Lower lobe of right lung (tissue), 2 donors: ENCODE measurements around the gene DPAGT1. TPM values are rescaled to one million over a fixed set of nuclear protein-coding genes. Genes with fewer than 3 reads are reported as not detected.

Experiments
- ATAC-seq, 2 donors: fragments of 200-7000 bp; cut with Tn5 transposase; one replicate each; pipeline ENCODE4 v1.9.1; 2020 to 2022; ENCODE audit warnings: mild to moderate bottlenecking in 2 of 2, moderate library complexity in 2 of 2
- DNase-seq: peaks from one replicate; pipeline ENCODE4 v3.0.0-alpha.2; 2020
- H3K27ac ChIP-seq: fragments of 200-600 bp; one replicate; pipeline ENCODE4 v1.8.0; 2022
- H3K27me3 ChIP-seq: fragments of 200-600 bp; one replicate; pipeline ENCODE4 v1.8.0; 2022; ENCODE audit warnings: low read depth
- H3K36me3 ChIP-seq: fragments of 200-600 bp; one replicate; pipeline ENCODE4 v1.8.0; 2022; ENCODE audit warnings: mild to moderate bottlenecking
- H3K4me1 ChIP-seq: fragments of 200-600 bp; one replicate; pipeline ENCODE4 v1.8.0; 2022
- H3K4me3 ChIP-seq: fragments of 200-600 bp; one replicate; pipeline ENCODE4 v1.8.0; 2022; ENCODE audit warnings: mild to moderate bottlenecking
- H3K9me3 ChIP-seq: fragments of 200-600 bp; one replicate; pipeline ENCODE4 v1.8.0; 2022
- intact Hi-C: fragments of 100-400 bp; cut with DNase I; formaldehyde crosslinking; loops from one replicate; pipeline ENCODE4 v1.11.0; 2022
- total RNA-seq: library from RNA; stranded (reverse); fragmentation: NEBNext Ultra II Directional; extraction: Animal tissue kit (Norgen Biotek cat#: 25700); gene quantifications from one replicate; pipeline ENCODE4 v1.2.1, GENCODE V29; 2021
- TF ChIP-seq, protein P1 (sequence below): fragments of 200-600 bp; IDR thresholded peaks from one replicate; pipeline ENCODE4 v1.8.0; 2022; ENCODE audit warnings: antibody characterized with exemption, mild to moderate bottlenecking
- donor health status: DM: no; HTN: yes; CAD: no; lungs with severe emphysema.

Gene DPAGT1
- total RNA-seq, 1 donor from 2014 or later = 40.6 TPM

DNA sequence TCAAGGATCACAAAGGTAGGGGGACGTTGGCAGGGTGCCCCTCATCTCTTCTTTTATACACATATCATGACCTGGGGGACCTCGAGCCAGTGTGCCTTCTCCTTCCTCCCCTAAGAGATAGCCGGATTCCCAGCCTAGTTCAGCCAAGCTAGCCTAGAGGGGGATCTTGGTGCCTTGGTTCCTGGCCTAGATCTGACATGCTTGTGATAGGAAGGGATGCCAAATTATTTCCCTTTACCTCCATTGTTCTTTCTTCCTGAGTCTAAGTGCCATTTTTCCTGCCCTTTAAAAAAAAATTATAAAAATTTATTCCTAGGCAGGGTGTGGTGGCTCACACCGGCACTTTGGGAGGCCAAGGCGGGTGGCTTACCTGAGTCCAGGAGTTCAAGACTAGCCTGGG, 12.7 kb upstream of the DPAGT1 start:
- Histone ChIP-seq H3K27ac (no peak overlapping the region), H3K27me3 (no peaks in the 10 kb centered on the region), H3K4me3 (no peak overlapping the region), H3K4me1 (peaks cover 13% of the 10 kb centered on the region), H3K9me3 (no peaks in the 10 kb centered on the region), H3K36me3 (peaks cover 72% of the 10 kb centered on the region)
- intact Hi-C loops = no loop called here
- DNase-seq (no peak), ATAC-seq (no peak)
- TF ChIP-seq, protein P1, sequence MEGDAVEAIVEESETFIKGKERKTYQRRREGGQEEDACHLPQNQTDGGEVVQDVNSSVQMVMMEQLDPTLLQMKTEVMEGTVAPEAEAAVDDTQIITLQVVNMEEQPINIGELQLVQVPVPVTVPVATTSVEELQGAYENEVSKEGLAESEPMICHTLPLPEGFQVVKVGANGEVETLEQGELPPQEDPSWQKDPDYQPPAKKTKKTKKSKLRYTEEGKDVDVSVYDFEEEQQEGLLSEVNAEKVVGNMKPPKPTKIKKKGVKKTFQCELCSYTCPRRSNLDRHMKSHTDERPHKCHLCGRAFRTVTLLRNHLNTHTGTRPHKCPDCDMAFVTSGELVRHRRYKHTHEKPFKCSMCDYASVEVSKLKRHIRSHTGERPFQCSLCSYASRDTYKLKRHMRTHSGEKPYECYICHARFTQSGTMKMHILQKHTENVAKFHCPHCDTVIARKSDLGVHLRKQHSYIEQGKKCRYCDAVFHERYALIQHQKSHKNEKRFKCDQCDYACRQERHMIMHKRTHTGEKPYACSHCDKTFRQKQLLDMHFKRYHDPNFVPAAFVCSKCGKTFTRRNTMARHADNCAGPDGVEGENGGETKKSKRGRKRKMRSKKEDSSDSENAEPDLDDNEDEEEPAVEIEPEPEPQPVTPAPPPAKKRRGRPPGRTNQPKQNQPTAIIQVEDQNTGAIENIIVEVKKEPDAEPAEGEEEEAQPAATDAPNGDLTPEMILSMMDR = no peak

DNA sequence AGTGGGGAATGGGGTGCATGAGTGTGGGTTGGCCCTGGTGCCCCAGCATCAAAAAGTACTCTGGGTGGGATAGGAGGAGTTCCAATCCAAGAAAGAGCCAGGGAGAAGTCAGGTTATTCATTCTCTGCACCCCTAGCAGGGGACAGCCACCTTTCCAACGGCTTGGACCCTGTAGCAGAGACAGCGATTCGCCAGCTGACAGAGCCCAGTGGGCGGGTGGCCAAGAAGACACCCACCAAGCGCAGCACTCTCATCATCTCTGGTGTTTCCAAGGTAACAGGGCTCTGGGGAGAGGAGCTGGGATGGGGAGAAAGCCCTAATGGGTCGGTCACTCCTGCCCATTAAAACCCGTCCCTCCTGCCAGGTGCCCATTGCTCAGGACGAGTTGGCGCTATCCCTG, 12.1 kb upstream of the DPAGT1 start:
- Histone ChIP-seq H3K27ac (no peak overlapping the region), H3K4me1 (peaks cover 19% of the 10 kb centered on the region), H3K27me3 (no peaks in the 10 kb centered on the region), H3K9me3 (no peaks in the 10 kb centered on the region), H3K4me3 (no peak overlapping the region), H3K36me3 (peaks cover 72% of the 10 kb centered on the region)
- DNase-seq (no peak), ATAC-seq (no peak)
- TF ChIP-seq, protein P1 = no peak
- intact Hi-C loops = no loop called here

DNA sequence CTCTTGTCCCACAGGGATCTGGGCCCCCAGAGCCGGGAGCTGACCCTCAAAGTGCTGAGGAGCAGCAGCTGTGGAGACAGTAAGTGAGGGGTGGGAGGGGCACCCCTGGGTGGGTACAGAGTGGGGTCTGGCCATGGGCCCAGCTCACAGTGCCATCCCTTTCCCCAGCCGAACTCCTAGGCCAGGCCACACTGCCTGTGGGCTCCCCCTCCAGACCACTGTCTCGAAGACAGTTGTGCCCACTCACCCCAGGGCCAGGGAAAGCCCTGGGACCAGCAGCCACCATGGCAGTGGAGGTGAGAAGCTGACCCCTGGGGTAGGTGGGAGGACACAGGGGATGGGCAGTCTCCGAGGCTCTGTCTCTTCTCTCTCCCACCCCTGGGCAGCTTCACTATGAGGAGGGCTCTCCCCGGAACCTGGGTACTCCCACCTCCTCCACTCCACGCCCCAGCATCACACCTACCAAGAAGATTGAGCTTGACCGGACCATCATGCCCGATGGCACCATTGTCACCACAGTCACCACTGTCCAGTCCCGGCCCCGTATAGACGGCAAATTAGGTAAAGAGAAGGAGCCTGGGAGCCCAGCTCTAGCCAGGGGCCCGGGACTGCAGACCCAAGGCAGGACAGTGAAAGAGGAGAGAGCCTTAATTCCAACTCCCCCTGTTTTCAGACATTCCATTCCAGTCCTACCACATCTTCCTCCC, 10.8 kb upstream of the DPAGT1 start:
- Histone ChIP-seq H3K4me3 (no peak overlapping the region), H3K27me3 (no peaks in the 10 kb centered on the region), H3K9me3 (no peaks in the 10 kb centered on the region), H3K36me3 (peaks cover 65% of the 10 kb centered on the region), H3K4me1 (peaks cover 25% of the 10 kb centered on the region), H3K27ac (no peak overlapping the region)
- intact Hi-C loops = no loop called here
- ATAC-seq (no peak), DNase-seq (no peak)
- TF ChIP-seq, protein P1 = no peak

DNA sequence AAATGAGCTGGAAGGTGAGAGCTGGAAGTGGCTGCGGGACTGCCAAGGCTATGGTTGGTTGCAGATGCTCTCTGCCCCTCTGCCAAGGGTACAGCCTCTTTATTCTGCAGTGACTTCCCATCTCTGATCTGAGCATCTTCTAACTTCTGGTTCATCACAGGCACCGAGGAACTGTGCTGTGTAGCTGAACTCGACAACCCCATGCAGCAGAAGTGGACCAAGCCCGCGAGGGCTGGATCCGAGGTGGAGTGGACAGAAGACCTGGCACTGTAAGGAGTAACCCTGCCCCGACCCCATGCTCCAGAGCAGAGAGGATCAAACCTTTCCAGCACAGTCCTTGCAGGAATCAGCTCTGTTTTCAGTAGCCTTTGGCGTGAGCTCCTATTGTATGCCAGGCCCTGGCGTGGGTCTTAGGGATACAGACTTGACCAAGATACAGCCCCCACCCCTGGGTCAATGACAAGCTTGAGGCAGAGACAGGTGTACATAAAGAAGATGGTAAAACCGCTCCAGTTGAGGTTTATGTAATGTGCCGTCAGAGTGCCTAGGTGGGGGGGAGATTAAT, 9.8 kb upstream of the DPAGT1 start:
- DNase-seq = no peak
- Histone ChIP-seq H3K27ac (no peak overlapping the region), H3K4me3 (no peak overlapping the region), H3K4me1 (peaks cover 29% of the 10 kb centered on the region), H3K9me3 (no peaks in the 10 kb centered on the region), H3K27me3 (no peaks in the 10 kb centered on the region), H3K36me3 (peaks cover 65% of the 10 kb centered on the region)
- ATAC-seq = no peak
- intact Hi-C loops = no loop called here
- TF ChIP-seq, protein P1 = no peak

DNA sequence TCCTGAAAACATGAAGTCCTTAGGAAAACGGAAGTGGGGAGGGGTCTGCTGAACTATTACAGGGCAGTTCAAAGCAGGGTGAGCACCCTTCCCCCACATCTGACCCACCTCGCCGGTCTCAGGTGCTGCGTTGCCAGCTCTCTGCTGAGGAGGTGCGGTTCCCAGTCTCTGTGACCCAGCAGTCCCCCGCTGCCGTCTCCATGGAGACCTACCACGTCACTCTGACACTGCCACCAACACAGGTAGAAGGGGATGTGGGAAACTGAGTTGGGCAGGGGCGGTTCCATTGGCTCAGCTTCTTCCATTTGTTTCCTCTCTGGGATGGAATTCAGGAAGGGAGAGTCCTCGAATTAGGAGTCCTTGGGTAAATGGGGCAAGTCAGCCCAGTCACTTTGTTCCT, 8.8 kb upstream of the DPAGT1 start:
- no peak for DNase-seq
- Histone ChIP-seq H3K36me3 (peaks cover 56% of the 10 kb centered on the region), H3K27ac (no peak overlapping the region)

More for the DNA sequence above, 8.8 kb upstream of the DPAGT1 start:
- Histone ChIP-seq H3K4me3 (no peak overlapping the region), H3K27me3 (no peaks in the 10 kb centered on the region), H3K4me1 (peaks cover 35% of the 10 kb centered on the region), H3K9me3 (no peaks in the 10 kb centered on the region)
- intact Hi-C loops = no loop called here
- ATAC-seq = no peak
- TF ChIP-seq, protein P1 = no peak
